AG08395 (cell line): Measurements from ENCODE around the gene RASA3.

Source experiments
- DNase-seq: peaks from one replicate; pipeline ENCODE4 v3.0.0; 2012; ENCODE audit warnings: mixed read lengths, low spot score

The RASA3 gene

DNA sequence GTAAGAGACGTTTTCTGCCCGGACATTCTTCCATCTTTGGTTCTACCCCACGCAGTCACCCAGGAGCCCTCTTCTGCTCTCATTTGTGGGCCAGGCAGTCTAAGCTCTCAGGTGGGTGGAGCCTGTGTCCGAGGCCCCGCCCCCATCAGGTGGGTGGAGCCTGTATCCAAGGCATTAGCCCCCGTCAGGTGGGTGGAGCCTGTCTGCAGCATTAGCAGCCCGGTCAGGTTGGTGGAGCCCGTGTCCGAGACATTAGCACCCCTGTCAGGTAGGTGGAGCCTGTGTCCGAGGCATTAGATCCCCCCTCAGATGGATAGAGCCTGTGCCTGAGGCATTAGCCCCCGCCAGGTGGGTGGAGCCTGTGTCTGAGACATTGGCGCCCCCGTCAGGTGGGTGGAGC lies 113.1 kb downstream of the RASA3 start:
- DNase-seq = peak; percentile 35

DNA sequence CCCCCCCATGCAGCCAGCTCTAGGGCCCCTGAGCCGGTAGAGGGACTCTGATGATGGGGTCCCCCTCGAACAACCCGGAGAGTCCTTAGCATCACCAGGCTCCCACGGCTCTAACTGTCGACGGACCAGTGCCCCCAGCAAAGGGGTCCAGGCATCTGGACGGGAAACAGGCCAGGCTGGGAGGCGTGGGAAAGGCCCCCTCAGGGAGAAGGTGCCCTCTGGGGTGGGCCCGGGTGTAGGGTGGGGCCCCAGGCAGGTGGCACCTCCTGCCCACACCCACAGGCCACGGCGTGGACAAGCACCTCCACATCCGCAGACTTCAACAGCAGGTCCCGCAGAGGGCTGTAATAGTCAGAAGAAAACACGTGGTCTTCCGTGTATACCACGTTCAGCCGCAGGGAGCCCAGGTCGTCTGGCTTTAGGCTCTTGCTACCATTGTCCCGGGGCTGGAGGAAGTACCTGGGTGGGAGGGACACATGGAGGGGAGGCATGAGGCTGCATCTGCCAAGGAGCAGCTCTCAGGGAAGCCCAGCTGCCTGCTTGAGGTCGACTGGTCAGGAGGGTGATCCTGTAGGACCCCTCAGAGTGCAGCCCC lies 113.9 kb downstream of the RASA3 start:
- no peak for DNase-seq

DNA sequence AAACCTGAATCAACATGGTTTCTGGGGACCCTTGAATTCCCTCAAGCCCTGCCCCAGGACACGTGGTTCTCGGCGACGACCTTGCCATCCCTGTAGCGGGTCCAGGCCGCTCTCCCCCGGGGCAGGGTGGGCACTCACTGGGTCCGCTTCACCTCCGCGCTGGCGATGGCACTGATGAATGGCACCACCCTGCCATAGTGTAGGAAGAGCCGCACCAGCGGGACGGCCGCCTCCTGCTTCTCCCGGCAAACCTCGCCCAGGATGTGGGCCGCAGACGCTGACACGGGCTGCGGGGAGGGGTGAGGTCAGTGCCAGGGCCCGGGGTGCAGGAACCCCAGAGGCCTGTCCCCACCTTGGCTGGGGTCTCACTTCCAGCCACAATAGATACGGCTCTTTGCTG lies 114.5 kb downstream of the RASA3 start:
- DNase-seq = no peak

DNA sequence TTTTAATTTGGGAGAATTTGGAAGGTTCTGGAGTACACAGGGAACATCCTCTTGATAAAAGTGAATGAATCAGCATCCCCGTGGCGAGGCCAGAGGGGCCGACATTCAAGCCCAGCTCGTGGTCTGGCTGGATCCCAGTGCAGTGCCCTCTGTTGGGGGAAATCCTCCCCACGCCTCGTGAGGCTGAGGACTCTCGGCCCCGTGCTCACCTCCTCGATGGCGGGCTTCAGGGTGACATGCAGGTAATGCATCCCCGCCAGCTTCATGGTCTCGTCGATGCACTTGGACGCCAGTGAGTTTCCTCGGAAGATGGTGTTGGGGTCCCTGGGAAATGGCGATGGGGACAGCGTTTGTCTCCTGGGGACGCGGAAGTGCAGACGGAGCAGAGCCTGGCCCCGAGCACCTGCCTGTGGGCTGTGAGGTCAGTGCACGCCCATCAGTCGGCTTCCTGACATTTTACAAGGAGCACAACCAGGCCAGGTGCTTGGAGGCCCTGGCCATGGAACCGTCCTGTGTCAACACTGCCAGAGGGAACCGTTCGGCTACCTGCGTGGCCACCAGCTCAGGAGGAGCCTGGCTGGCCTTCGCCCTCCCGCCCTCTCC lies 115.3 kb downstream of the RASA3 start:
- peak; percentile 41 for DNase-seq

DNA sequence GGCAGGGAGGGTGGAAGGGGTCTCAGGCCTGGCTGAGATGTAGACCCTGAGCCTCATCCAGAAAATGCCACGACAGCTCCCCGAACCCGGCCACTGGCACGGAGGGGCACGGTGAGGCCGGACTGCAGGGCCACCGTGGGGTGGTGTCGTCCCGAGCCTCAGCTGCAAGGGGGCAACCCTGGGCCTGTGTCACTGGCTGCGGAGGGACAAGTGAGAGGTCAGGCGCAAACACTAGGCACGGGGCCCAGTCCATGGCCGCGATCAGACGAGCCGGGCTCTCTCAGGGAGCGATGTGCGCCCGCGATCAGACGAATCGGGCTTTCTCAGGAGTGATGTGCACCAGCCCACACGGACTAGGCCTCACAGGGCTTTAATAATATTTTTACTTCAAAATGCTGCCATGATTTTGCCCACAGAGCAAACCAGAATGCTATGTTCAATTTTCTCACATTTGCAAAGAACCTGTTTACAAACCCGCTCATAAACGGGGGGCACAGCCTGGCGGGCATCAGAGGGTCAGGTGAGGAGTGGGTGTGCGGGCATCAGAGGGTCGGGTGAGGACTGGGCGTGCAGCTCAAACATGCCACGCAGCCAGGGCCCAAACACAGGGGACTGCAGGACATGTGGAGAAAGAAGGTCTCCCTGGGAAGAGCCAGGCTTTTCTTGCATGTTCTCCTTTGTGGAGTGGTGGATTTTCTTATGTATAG lies 115.9 kb downstream of the RASA3 start:
- DNase-seq = no peak

DNA sequence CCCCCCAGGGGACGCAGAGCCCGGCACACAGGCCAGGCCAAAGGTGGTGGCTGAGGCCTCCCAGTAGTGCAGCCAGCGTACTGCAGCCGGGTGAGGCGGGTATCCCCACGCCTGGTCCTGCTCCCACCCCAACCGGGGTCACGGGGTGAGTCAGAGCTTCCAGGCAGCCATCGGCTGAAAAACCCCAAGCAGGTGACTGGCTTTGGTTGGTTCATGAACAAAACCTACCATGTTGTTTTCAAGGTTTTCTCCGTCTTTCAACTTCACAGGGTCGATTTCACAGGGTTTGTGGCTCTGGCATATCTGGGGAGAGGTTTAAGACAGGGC lies 116.5 kb downstream of the RASA3 start:
- no peak for DNase-seq

DNA sequence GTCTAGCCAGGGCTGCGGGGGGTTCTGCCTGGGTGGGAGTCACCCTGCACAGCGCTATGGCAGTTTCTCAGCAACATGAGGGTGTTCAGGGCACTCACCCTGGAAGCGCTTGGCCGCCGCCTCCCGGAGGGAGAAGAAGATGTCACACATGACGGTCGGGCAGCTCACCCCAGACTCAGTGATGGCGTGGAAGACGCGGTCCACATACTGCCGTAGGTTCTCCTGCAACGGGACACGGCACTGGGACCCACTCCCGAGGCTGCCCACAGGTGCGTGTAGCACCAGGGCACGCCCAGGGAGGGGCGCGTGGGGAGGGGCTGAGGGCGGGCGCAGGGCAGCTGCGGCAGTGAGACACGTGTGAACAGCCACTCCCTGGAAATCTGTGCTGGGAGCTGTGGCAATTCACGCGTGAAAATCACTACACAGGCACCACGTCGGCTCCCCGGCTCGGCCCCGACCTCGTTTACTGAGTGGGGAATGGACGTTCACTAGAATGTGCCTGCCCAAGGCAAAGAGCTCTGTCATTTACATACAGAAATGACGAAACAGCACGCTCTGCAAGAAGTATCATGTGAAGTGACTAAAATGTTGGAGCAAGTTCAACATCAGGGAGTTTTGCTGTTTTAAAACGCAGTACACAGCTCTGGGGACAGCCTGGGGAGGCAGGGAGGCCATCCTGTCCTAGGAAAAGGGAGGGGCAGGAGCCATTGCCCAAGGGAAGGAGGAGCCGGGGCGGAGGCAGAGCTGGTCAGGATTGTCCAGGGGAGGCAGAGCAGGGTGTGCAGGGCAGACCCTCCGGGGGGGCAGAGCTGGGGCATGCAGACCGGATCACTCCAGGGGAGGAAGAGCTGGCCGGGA lies 117.1 kb downstream of the RASA3 start:
- no peak for DNase-seq

DNA sequence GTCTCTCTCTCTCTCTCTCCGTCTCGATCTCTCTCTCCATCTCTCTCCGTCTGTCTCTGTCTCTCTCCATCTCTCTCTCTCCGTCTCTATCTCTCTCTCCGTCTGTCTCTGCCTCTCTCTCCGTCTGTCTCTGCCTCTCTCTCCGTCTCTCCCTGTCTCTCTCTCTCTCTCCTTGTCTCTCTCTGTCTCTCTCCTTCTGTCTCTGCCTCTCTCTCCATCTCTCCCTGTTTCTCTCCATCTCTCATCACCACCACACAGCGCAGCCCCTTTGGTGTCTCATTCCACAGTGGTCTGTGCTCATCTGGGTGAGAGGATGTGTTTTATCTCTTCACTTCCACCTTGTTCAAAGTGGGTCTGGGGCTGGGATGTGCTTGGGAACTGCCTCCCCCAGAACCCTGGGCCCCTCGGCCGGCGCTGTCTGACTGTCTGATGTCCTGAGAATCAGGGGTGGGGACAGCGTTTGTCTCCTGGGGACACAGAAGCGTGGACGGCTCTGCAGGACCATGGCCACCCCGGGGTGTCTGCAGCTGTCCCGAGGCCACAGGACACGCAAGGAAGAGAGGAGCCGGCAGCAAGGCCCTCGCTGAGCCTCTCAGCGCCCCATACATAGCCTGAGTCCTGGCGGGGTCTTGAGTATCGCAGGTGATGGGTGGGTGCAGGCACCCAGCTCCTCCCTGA lies 118.3 kb downstream of the RASA3 start:
- DNase-seq = no peak

DNA sequence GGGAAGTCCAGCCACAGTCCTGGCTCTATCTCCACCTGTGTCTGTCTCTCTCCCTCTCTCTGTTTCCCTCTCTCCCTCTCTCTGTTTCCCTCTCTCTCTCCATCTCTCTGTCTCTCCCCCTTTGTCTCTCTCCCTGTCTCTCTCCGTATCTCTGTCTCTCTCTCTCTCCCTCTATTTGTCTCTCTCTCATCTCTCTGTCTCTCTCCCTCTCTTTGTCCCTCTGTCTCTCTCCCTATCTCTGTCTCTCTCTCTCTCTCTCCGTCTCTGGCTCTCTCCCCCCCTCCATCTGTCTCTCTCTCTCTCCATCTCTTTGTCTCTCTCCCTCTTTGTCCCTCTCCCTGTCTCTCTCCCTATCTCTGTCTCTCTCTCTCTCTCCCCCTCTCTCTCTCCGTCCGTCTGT lies 119.1 kb downstream of the RASA3 start:
- DNase-seq = no peak

DNA sequence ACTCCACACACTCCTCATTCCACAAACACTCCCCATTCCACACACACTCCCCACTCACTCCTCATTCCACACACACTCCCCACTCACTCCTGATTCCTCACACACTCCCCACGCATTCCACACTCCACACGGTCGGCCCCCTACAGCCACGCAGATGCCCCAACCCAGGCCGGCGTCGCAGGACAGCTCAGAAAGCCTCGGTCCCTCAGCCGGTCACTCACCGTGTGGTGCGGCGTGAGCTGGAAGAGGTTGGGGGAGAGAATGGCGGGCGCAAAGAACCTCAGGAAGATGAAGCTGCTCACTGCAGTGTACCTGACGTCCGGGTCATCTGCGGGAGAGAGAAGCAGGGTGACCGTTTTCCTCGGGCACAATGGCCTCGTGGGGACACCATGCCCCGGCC lies 119.5 kb downstream of the RASA3 start:
- no peak for DNase-seq

DNA sequence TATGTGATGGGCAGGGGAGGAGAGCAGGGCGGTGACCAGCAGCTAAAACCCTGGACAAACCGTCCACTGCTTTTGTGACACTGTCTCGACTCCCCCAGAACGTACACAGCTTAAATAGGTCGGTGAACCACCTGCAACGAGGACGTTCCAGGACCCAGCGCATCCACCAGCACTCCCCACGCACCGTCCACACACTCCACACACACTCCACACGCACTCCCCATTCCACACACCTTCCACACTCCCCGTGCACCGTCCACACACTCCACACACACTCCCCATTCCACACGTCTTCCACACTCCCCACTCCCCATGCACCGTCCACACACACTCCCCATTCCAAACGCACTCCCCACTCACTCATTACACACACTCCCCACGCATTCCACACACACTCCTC lies 120.3 kb downstream of the RASA3 start:
- no peak for DNase-seq

DNA sequence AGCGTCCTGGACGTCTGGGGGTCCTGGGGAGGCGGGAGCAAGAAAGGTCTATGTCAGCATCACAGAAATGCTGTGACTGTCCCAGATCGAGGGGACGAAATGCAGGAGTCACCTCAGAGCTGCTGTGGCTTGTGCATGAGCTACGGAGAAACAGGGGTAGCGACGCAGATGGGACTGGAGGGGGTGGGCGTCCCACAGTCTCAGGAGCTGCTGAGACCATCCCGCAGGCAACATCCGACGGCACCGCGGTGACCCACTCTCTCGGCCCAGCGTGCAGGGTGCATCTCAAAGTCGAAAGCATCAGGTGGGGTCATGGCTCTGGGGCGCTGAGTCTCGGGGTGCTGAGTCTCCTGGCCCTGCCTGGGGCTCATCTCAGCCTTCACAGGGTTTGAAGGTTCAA lies 121.2 kb downstream of the RASA3 start:
- DNase-seq = no peak

DNA sequence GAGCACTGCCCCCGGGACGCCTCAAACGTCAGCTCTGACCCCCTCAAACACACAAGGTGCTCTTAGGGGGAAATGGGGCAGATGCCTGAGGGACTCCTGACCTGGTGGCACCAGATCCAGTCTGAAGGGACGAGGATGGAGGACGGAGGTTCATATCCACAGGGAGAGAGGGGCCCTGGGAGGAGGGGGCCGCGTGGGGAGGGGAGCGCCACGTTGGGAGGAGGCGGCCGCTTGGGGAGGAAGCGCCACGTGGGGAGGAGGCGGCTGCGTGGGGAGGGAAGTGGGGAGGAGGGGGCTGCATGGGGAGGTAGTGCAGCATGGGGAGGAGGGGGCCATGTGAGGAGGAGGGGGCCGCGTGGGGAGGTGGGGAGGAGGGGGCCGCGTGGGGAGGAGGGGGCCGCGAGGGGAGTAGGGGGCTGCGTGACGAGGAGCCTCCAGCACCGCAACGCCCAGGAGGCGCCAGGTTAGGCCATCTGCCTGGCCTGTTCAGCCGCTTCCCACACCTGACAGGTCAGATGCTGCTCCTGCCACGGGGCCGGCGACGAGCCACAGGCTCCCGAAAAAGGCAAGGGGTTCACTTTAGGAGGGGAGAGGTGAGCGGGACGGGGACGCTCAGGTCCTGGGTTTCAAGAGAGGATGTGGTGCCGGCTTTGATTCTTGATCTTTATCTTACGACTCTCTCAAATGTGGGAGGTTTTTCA lies 121.9 kb downstream of the RASA3 start:
- DNase-seq = no peak

DNA sequence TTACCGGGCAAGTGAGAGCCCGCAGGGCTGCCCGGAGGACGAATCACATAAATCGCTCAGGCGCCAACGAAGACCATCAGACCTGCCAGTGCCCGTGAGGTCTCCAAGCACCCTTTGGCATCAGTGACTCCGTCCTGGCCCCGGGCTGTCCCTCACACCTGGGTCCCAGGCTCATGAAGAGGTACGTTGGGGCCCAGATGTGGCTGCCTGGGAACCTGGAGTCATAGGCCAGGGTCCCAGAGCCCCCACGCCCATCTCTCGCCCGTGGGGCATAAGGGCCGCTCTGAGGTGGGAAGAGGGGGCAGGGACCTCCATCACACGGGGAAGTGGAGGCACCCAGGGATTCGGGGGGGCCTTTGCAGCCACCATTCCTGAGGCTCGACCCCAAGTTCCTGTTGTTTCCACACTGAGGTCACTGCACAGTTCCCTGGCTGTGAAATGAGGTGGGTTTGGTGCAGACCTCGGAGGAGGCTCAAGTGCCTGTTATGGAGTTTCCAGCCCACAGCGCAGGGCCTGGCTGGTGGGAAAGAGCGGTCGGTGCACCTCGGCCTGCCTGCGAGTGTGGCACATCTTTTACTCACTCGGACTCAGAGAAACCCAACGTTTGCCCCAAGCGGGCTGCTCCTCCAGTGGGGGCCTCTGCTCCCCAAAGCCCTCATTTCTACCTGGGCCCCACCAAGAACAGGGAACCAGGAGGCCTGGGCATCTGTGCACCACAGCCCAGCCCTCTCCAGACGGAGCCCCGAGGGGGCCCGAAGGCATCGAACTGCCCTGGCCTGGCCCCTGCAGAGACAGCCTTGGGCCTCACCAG lies 122.6 kb downstream of the RASA3 start:
- no peak for DNase-seq

DNA sequence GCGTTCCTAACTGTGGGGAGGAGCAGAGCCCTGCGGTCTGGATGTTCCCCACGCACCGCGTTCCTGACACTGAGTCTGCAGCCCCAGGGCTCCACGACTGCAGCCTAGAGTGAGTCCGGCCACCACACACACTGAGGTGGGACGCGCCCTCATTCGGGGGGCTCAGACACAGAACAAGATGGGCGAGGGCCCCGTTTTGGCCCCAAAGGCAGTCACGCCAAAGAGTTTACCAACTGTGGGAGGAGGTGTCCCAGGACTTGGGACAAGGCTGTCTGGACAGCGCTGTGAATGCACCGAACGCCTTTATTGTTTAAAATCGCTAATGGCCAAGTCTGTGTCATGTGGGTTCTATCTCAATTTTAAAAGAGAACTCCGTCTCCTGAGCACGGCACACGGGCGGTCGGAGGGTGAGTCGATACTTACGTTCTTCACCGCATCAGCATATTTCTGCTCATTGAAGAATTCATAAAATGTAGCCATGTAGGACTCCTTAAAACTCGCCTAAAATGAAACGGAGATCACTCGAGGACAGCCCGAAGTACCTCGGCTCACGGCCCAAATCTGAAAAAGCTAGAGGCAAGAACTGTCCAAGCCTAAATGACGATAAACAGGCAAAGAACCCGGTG lies 123.3 kb downstream of the RASA3 start:
- no peak for DNase-seq

DNA sequence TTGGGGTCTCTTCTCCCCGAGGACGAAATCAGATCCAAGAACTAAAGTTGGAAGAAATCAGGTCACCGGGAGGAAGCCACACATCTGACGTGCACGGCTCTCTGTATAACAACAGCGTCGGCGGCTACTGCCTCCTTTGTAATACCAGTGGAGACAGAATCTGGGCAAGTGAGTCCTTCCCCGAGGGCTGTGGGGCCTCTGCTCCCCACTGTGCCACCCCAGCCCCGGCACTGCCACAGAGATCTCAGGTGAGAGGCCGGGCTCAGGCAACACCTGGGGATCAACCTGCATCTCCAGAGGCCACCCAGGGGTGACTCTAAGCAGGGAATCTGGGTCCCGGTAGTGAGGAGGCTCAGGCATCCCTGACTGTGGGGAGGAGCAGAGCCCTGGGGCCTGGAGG lies 124.9 kb downstream of the RASA3 start:
- DNase-seq = no peak

DNA sequence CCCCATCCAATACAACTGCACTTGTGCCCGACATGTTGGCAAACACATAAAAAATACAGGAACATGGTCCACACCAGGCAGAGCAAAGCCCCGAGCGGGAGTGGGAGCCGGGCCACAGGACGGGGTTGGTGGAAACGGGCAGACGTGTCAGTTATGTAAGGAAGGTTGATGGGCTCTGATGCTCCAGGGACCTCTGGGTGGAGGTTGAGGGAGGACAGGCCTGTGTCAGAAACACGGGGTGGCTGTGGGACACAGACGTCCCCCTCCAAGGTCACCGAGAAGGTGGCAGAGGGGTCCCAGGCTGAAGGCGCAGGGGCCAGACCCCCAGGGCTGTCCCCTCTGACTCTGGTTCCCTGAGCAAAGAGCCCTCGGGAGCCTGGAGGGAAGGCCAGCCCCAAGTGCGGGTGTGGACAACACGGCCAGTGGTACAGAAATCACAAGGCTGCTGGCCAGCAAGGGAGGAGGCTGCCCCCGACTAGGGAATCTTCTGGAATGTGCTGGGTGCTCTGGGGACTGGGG lies 127.2 kb downstream of the RASA3 start:
- DNase-seq = no peak

DNA sequence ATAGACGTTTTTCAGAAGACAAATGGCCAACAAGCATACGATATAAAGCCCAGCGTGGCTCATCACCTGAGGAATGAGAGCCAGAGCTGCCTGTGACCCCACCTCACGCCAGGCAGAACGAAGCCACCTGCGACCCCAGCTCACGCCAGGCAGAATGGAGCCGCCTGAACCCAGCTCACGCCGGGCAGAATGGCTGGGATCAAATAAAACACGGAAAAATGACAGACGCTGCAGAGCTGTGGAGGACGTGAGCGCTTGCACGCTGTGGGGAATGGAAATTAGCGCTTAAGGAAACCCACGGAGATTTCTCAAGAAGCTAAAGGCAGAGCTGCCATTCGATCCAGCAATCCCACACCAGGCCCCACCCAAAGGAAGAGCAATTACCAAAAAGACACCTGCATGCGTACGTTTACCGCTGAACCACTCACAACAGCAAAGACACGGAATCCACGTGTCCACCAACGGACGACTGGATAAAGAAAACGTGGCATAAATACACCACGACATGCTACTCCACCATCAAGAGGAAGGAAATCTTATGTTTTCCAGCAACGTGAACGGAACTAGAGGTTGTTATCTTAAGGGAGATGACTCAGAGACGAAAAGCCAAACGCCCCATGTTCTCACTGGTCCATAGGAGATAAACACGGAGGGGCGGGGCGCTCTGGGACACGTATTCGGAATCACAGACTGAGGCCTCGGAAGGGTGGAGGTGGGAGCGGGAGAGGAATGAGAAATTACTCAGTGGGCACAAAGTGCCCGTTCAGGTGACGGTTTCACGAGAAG lies 127.8 kb downstream of the RASA3 start:
- no peak for DNase-seq

DNA sequence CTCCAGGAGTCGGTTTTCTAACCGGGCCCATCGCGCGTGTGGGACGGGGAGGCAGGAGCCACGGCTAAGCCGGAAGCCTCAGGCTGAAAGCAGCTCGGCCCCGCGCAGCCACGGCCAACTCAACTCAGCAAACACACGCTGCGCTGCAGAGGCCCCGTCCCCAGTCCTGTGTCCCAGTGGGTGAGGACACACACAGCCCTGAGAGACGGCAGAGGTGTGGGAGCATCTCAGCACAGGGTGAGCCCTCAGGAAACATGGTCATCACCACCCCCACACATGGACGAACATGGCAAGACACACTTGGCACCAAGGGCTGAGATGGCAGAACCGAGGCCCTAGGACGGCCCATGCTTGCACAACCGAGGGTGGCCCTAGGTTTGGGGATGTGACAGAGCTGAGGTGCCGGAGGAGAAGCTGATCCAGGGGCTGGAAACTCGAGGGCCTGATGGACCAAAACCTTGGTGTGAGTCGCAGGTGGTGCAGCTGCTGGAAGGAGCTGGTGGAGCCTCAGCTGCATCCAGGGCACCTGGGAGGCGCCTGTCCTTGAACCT lies 129.6 kb downstream of the RASA3 start:
- no peak for DNase-seq
